Measurements from ENCODE around the gene TUFT1.
"Not testable (repeated sequence)": the region's sequence is repeated elsewhere in the genome, so short reads cannot be mapped to it uniquely, and the experiment has no call there.

TUFT1 gene

GRCh38 chr1:151512801-151513625, 27.1 kb upstream of the TUFT1 start:
- no peak for DNase-seq

- peak; percentile 18 for DNase-seq
Measured at GRCh38 chr1:151513626-151514121, 26.4 kb upstream of the TUFT1 start.

GRCh38 chr1:151514366-151514765, 25.7 kb upstream of the TUFT1 start:
- DNase-seq: no peak

GRCh38 chr1:151515265-151515664, 24.8 kb upstream of the TUFT1 start:
- DNase-seq: no peak

GRCh38 chr1:151516031-151516511, 24.0 kb upstream of the TUFT1 start:
- DNase-seq: no peak

- DNase-seq: no peak
Measured at GRCh38 chr1:151518431-151518830, 21.7 kb upstream of the TUFT1 start.

GRCh38 chr1:151518936-151519335, 21.2 kb upstream of the TUFT1 start:
- DNase-seq: no peak

- DNase-seq: no peak
Measured at GRCh38 chr1:151519667-151520066, 20.4 kb upstream of the TUFT1 start.

- no peak for DNase-seq
Measured at GRCh38 chr1:151520359-151520758, 19.8 kb upstream of the TUFT1 start.

GRCh38 chr1:151522427-151522826, 17.7 kb upstream of the TUFT1 start:
- DNase-seq: not testable (repeated sequence)

- no peak for DNase-seq
Measured at GRCh38 chr1:151523326-151523725, 16.8 kb upstream of the TUFT1 start.

GRCh38 chr1:151524736-151525135, 15.4 kb upstream of the TUFT1 start:
- DNase-seq: no peak

GRCh38 chr1:151526735-151527525, 13.2 kb upstream of the TUFT1 start:
- DNase-seq: no peak

GRCh38 chr1:151529211-151529702, 10.9 kb upstream of the TUFT1 start:
- DNase-seq: no peak

- no peak for DNase-seq
Measured at GRCh38 chr1:151529781-151530180, 10.3 kb upstream of the TUFT1 start.

- no peak for DNase-seq
Measured at GRCh38 chr1:151530461-151530860, 9.6 kb upstream of the TUFT1 start.

GRCh38 chr1:151533870-151534269, 6.2 kb upstream of the TUFT1 start:
- no peak for DNase-seq

GRCh38 chr1:151534662-151535278, 5.3 kb upstream of the TUFT1 start:
- DNase-seq: peak; percentile 85

- DNase-seq: no peak
Measured at GRCh38 chr1:151535326-151536271, 4.5 kb upstream of the TUFT1 start.

- DNase-seq: no peak
Measured at GRCh38 chr1:151536499-151536898, 3.6 kb upstream of the TUFT1 start.

GRCh38 chr1:151537112-151537511, 3.0 kb upstream of the TUFT1 start:
- no peak for DNase-seq
